ENCODE results near the gene PPRC1.

PPRC1 gene

GRCh38 chr10:102102421-102102820, 30.4 kb upstream of the PPRC1 start:
- no peak overlapping the region for H3K27ac ChIP-seq
- TF ChIP-seq CTCF (conservative IDR thresholded peaks at IDR 0.05): no peak

GRCh38 chr10:102106998-102107397, 25.8 kb upstream of the PPRC1 start:
- TF ChIP-seq CTCF (conservative IDR thresholded peaks at IDR 0.05): no peak
- H3K27ac ChIP-seq: no peak overlapping the region

DNA sequence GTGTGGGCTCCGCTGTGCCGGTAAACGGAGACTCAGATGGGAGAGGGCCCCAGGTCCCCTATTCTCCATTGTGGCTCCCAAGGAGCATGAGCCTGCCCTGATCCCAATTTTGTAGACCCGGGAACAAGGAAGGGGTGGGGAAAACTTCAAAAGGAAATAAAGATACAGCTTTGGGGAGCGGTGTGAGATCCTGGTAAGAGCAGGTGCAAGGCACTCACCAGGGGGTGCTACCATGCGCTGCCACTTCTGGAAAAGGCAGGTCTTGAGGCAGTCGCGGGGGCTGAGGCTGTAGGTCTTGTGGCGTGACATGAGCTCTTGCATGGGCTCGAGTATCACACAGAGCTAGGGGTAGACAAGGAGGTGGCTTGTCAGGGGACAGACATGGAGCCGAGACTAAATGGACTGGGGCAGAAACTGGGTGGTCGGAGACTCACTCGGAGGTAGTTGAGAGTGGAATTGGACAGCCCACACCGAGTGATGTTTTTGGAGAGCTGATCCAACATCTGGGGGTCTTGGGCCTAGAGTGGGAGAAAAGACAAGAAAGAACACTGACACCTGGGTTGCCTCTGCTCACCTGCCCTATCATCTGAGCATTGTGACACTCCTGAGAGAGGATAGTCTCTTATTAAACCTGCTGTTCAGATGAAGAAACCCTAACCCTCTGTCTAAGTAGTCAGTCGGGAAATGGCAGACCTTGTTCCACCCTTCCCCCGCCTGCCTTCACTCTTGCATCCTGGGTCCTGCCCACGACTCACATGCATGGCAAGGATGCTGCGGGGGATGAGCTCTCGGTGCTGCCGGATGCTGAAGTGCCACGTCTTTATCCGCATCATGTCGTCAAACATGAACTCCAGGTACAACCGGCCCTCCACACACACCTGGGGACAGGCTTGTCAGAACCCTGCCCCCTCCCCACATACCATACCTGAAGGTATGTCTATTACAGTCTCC, 23.4 kb upstream of the PPRC1 start:
- no peak for TF ChIP-seq CTCF (conservative IDR thresholded peaks at IDR 0.05)
- H3K27ac ChIP-seq: no peak overlapping the region

DNA sequence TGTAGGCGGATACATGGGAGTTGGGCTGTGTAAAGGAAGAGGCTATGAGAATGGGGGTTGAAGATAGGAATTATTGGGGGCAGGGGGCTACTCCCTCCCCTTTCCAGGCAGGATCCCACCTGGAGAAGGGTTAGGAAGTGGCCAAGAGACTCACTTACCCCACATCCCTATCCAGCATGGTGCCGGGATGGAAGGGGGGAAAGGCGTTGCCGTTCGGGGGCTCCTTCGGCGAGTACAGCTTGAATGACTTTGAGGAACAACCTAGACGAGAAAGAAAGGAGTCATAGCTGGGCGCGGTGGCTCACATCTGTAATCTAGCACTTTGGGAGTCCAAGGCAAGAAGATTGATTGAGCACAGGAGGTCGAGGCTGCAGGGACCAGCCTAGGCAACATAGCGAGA, 21.6 kb upstream of the PPRC1 start:
- no peak overlapping the region for H3K27ac ChIP-seq
- TF ChIP-seq CTCF (conservative IDR thresholded peaks at IDR 0.05): no peak

DNA sequence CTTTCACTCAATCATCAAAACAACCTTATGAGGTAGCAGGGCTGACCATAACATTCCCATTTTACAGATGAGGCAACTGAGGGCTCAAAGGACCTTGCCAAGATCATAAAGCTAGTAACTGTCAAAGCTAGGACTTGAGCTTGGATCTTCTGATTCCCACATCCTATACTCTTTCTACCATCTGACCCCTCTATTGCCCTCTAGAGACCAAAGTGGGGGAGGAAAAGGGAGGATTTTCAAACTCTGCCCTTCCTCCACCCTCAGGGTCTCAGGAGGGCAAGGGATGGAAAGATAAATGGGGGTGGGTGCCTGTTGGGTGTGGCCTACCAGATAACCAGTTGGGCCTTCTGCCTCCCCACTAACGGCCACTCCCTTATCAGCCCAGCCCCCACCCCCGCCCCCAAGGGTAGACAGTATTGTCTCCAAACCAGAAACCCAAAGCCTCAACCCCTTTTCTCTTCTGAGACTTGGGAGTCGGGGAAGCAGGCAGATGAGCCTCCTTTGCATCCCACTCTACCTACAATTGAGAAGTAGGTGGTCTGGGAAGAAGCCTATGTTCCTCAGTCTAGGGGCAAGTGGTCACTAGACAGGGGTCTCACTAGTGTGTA, 20.5 kb upstream of the PPRC1 start:
- peak; percentile 16; the same call in 1 of the 2 replicates for TF ChIP-seq CTCF (conservative IDR thresholded peaks at IDR 0.05)
- no peak overlapping the region for H3K27ac ChIP-seq

DNA sequence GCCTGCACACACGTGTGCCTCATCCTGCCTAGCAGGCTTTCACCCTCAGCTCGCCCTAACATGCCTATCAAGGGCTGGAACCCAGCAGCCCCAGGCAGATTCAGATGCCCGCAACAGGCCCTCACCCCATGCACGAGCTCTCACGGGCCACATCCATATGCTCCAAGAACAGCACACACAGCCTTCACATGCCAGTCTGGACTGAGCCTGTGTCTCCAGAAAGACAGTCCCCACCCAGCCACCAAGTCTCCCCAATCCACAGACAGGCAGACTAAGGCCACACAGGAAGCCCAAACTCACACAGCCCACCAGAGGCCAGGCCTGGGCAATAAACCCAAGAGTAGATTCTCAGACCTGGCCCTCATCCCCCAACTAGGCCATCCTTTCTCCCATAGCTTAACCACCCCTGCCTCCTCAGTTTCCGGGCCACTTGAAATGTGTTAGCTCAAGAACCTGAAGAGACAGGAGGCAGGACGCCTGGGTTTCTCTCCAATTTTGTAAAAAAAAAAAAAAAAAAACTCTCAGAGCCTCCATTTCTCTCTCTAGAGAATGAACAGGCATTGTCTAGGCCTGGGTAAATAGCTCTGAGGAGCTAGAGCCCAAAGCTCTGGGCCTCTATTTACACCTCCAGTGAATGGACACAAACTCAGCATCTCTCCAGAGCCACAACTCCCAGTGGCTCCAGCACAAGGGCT, 19.4 kb upstream of the PPRC1 start:
- peak overlapping the region; percentile 86 for H3K27ac ChIP-seq
- no peak for TF ChIP-seq CTCF (conservative IDR thresholded peaks at IDR 0.05)

All from VCaP (cell line).